GM12892 (cell line): ENCODE data around the gene FBLN2.

ENCODE experiments used
- POLR2A ChIP-seq: IDR thresholded peaks from 2 replicates; pipeline ENCODE4 v1.6.1; 2011; ENCODE audit warnings: low read depth, low read length, control low read depth
- POLR2AphosphoS5 ChIP-seq: IDR thresholded peaks from 2 replicates; pipeline ENCODE4 v1.6.1; 2011; ENCODE audit warnings: low read depth, low read length, control low read depth
- TAF1 ChIP-seq: IDR thresholded peaks from 2 replicates; pipeline ENCODE4 v1.6.1; 2011; ENCODE audit warnings: low read depth, mild to moderate bottlenecking, control low read depth, low read length, borderline replicate concordance

GRCh38 chr3:13631256-13631655, 82.3 kb downstream of the FBLN2 start:
- TF ChIP-seq POLR2A (no peak), POLR2AphosphoS5 (no peak), TAF1 (no peak)
